Stimulated activated CD8-positive, alpha-beta memory T cell treated with anti-CD3 and anti-CD28 coated beads, Interleukin-7, amount 100 ng/mL, for 1 hour (primary cell): ENCODE data around the gene FGR.
A peak's percentile ranks its signal among the peaks of the same experiment; 100 is the strongest.
"Not testable (repeated sequence)": the region's sequence is repeated elsewhere in the genome, so short reads cannot be mapped to it uniquely, and the experiment has no call there.

Source experiments
- DNase-seq, 2 donors: peaks; one replicate each; pipeline ENCODE4 v3.0.0-alpha.2; 2020; ENCODE audit warnings: low read depth in 2 of 2

Gene FGR

GRCh38 chr1:27635396-27636142, 584 bp upstream of the FGR start:
- DNase-seq, result no peak

GRCh38 chr1:27634177-27634984, 604 bp downstream of the FGR start:
- DNase-seq, result peak in 1 of 2 donors; percentile 23

- no peak for DNase-seq
Measured at GRCh38 chr1:27633640-27634176, 1.3 kb downstream of the FGR start.

GRCh38 chr1:27633298-27633610, 1.7 kb downstream of the FGR start:
- no peak for DNase-seq

GRCh38 chr1:27632387-27633297, 2.3 kb downstream of the FGR start:
- DNase-seq, result no peak

- DNase-seq, result no peak
Measured at GRCh38 chr1:27630859-27631491, 4.0 kb downstream of the FGR start.

GRCh38 chr1:27628712-27629111, 6.3 kb downstream of the FGR start:
- no peak for DNase-seq

GRCh38 chr1:27627733-27628132, 7.3 kb downstream of the FGR start:
- DNase-seq, result not testable (repeated sequence)

- no peak for DNase-seq
Measured at GRCh38 chr1:27627061-27627460, 7.9 kb downstream of the FGR start.

GRCh38 chr1:27626031-27626935, 8.7 kb downstream of the FGR start:
- DNase-seq, result no peak

- DNase-seq, result no peak
Measured at GRCh38 chr1:27624467-27625178, 10.4 kb downstream of the FGR start.

- no peak for DNase-seq
Measured at GRCh38 chr1:27623327-27624212, 11.4 kb downstream of the FGR start.

- DNase-seq, result no peak
Measured at GRCh38 chr1:27622828-27623227, 12.2 kb downstream of the FGR start.

- no peak for DNase-seq
Measured at GRCh38 chr1:27621051-27621920, 13.7 kb downstream of the FGR start.

- DNase-seq, result not testable (repeated sequence)
Measured at GRCh38 chr1:27619782-27620438, 15.1 kb downstream of the FGR start.

- no peak for DNase-seq
Measured at GRCh38 chr1:27618341-27619082, 16.5 kb downstream of the FGR start.
